ENCODE results near the gene GPD1. TPM values are rescaled to one million over a fixed set of nuclear protein-coding genes. Genes with fewer than 3 reads are reported as not detected.

GPD1 gene
- total RNA-seq, 1 donor from 2014 or later: 65.3 TPM

DNA sequence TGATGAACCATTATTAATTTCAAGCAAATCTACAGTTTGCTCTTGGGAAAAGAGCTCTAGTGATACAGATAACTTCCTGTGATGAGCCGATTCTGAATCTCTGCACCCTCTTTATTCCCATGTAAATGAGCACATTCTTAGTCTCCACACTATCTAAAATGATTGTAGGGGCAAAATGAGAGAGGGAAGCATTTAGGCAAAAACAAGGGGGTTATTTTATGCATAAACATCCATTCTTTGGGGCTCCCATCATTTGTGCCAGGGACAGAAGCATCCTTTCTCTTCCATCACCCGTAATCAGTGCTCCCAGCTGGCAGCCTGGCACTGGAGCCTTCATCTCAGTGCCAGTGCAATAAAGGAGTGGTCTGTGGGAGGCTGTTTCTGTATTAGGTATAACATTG, 1.7 kb upstream of the GPD1 start:
- H3K27me3 ChIP-seq: no peaks in the 10 kb centered on the region
- peaks cover 0 to 19% of the 10 kb centered on the region in 2 donors for H3K36me3 ChIP-seq
- peaks cover 19% of the 10 kb centered on the region for H3K4me1 ChIP-seq
- intact Hi-C loops (cut with DNase I): no loop called here
- no peak overlapping the region for H3K4me3 ChIP-seq
- H3K9me3 ChIP-seq: no peaks in the 10 kb centered on the region
- TF ChIP-seq CTCF (IDR thresholded peaks at IDR 0.05) (no peak), POLR2A (IDR thresholded peaks at IDR 0.05) (no peak), POLR2AphosphoS5 (IDR thresholded peaks at IDR 0.05; ENCODE audit: insufficient read depth in 1 of 2, low read depth in 1 of 2) (no peak)
- DNase-seq (ENCODE audit: extremely low spot score in 2 of 2): no peak
- no peak overlapping the region for H3K27ac ChIP-seq

GRCh38 chr12:50102646-50103309, 1.0 kb upstream of the GPD1 start:
- intact Hi-C loops (cut with DNase I): no loop called here
- Histone ChIP-seq H3K4me3 (no peak overlapping the region), H3K36me3 (peaks cover 0 to 14% of the 10 kb centered on the region in 2 donors), H3K9me3 (no peaks in the 10 kb centered on the region), H3K27ac (no peak overlapping the region), H3K4me1 (peaks cover 19% of the 10 kb centered on the region), H3K27me3 (no peaks in the 10 kb centered on the region)
- no peak for TF ChIP-seq POLR2AphosphoS5 (IDR thresholded peaks at IDR 0.05; ENCODE audit: insufficient read depth in 1 of 2, low read depth in 1 of 2)
- TF ChIP-seq POLR2A (IDR thresholded peaks at IDR 0.05): no peak
- no peak for TF ChIP-seq CTCF (IDR thresholded peaks at IDR 0.05)
- no peak for DNase-seq (ENCODE audit: extremely low spot score in 2 of 2)

GRCh38 chr12:50103351-50103750, 457 bp upstream of the GPD1 start:
- TF ChIP-seq POLR2A (IDR thresholded peaks at IDR 0.05): no peak
- no peak for TF ChIP-seq POLR2AphosphoS5 (IDR thresholded peaks at IDR 0.05; ENCODE audit: insufficient read depth in 1 of 2, low read depth in 1 of 2)
- no peak for TF ChIP-seq CTCF (IDR thresholded peaks at IDR 0.05)
- Histone ChIP-seq H3K4me1 (peaks cover 19% of the 10 kb centered on the region), H3K4me3 (no peak overlapping the region), H3K27ac (no peak overlapping the region), H3K36me3 (peaks cover 0 to 8% of the 10 kb centered on the region in 2 donors), H3K9me3 (no peaks in the 10 kb centered on the region), H3K27me3 (no peaks in the 10 kb centered on the region)
- intact Hi-C loops (cut with DNase I): no loop called here
- DNase-seq (ENCODE audit: extremely low spot score in 2 of 2): no peak

DNA sequence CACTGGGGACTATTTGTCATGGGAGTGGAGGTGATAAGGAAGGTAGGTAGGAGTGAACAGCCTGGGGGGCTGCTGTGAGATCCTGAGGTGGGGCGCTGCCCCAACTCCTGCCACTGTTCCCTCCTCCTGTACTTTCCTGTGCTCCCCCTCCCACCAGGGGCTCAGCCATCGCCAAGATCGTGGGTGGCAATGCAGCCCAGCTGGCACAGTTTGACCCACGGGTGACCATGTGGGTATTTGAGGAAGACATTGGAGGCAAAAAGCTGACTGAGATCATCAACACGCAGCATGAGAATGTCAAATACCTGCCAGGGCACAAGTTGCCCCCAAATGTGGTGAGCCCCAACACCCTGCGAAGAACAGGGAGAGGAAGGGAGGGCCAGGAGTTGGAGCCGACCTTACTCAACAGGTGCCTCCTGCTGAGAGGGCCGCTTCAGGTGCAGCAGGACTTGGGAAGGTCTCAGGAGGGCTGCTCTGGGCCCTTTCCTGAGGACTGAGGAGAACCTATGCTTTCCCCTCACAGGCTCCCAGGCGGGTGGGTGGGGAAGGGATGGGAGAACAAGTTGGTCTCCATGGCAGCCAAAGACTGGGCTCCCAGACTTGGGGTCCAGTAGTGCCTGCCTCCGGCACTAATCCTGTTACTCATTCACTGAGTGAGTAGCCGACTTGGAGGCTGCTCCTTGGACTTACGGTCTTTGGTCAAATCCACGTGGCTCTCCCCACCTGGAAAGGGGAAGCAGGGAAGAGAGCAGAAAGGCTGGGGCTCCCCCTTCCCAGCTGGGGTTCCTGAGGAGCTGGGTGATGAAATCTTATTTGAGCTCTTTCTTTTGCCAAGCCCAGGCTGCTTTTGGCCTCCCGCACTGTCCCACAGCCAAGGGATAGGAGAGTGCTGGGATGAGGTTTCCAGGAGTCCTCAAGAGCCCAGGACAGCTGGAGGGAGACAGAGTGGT, 884 bp downstream of the GPD1 start:
- no peak for TF ChIP-seq POLR2A (IDR thresholded peaks at IDR 0.05)
- TF ChIP-seq POLR2AphosphoS5 (IDR thresholded peaks at IDR 0.05; ENCODE audit: insufficient read depth in 1 of 2, low read depth in 1 of 2): no peak
- TF ChIP-seq CTCF (IDR thresholded peaks at IDR 0.05): no peak
- intact Hi-C loops (cut with DNase I): no loop called here
- H3K4me1 ChIP-seq: peaks cover 21% of the 10 kb centered on the region
- H3K9me3 ChIP-seq: no peaks in the 10 kb centered on the region
- no peak overlapping the region for H3K4me3 ChIP-seq
- H3K27me3 ChIP-seq: no peaks in the 10 kb centered on the region
- DNase-seq (ENCODE audit: extremely low spot score in 2 of 2): no peak
- no peak overlapping the region for H3K27ac ChIP-seq
- H3K36me3 ChIP-seq: no peaks in the 10 kb centered on the region
